ENCODE results near the gene AURKAIP1. TPM values are rescaled to one million over a fixed set of nuclear protein-coding genes. Genes with fewer than 3 reads are reported as not detected.
A peak's percentile ranks its signal among the peaks of the same experiment; 100 is the strongest.
"Not testable (repeated sequence)": the region's sequence is repeated elsewhere in the genome, so short reads cannot be mapped to it uniquely, and the experiment has no call there.

AURKAIP1 gene
- total and polyA plus RNA-seq, 3 donors from 2014 or later = 224 to 328 (median 313) TPM

DNA sequence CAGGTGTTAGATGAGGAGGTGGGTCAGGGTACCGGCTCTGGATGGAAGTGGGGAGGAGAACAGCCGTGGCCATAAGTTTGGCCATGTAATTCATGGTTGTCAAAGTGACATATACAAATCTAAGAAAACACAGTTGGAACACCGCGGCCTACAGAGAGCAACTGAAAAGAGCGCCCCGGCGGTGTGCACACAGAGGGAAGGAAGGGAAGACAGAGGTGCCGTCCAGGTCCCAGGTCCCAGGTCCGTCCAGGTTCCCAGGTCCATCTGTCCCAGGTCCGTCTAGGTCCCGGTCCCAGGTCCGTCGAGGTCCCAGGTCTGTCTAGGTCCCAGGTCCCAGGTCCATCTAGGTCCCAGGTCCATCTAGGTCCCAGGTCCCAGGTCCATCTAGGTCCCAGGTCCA, 36.6 kb upstream of the AURKAIP1 start:
- intact Hi-C loops (cut with DNase I; ENCODE audit: low total_unique reads) = no loop called here
- Histone ChIP-seq H3K4me1 (peaks cover 3% of the 10 kb centered on the region), H3K9me3 (no peaks in the 10 kb centered on the region), H3K27me3 (no peaks in the 10 kb centered on the region), H3K36me3 (ENCODE audit: low read depth, missing control alignments) (no peaks in the 10 kb centered on the region), H3K27ac (no peak overlapping the region), H3K4me3 (no peak overlapping the region)
- no peak for DNase-seq
- 95 to 97% methylated on average over 10 to 13 of the region's 13 CpGs for WGBS, 2 donors
- no peak for TF ChIP-seq POLR2A (IDR thresholded peaks at IDR 0.05)
- TF ChIP-seq, protein P1, sequence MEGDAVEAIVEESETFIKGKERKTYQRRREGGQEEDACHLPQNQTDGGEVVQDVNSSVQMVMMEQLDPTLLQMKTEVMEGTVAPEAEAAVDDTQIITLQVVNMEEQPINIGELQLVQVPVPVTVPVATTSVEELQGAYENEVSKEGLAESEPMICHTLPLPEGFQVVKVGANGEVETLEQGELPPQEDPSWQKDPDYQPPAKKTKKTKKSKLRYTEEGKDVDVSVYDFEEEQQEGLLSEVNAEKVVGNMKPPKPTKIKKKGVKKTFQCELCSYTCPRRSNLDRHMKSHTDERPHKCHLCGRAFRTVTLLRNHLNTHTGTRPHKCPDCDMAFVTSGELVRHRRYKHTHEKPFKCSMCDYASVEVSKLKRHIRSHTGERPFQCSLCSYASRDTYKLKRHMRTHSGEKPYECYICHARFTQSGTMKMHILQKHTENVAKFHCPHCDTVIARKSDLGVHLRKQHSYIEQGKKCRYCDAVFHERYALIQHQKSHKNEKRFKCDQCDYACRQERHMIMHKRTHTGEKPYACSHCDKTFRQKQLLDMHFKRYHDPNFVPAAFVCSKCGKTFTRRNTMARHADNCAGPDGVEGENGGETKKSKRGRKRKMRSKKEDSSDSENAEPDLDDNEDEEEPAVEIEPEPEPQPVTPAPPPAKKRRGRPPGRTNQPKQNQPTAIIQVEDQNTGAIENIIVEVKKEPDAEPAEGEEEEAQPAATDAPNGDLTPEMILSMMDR (IDR thresholded peaks at IDR 0.05) = no peak

DNA sequence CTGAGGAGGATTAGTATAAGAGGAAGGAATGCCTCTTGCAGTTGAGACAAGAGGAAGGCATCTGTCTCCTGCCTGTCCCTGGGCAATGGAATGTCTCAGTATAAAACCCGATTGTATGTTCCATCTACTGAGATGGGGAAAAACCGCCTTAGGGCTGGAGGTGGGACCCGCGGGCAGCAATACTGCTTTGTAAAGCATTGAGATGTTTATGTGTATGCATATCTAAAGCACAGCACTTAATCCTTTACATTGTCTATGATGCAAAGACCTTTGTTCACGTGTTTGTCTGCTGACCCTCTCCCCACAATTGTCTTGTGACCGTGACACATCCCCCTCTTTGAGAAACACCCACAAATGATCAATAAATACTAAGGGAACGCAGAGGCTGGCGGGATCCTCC, 35.2 kb upstream of the AURKAIP1 start:
- intact Hi-C loops (cut with DNase I; ENCODE audit: low total_unique reads); H3K27ac ChIP-seq; H3K9me3 ChIP-seq; DNase-seq; H3K4me3 ChIP-seq; H3K27me3 ChIP-seq; H3K36me3 ChIP-seq (ENCODE audit: low read depth, missing control alignments): not testable (repeated sequence)
- H3K4me1 ChIP-seq = peaks cover 14% of the 10 kb centered on the region
- WGBS, 2 donors = 67 to 70% methylated on average over 8 of the region's 8 CpGs

DNA sequence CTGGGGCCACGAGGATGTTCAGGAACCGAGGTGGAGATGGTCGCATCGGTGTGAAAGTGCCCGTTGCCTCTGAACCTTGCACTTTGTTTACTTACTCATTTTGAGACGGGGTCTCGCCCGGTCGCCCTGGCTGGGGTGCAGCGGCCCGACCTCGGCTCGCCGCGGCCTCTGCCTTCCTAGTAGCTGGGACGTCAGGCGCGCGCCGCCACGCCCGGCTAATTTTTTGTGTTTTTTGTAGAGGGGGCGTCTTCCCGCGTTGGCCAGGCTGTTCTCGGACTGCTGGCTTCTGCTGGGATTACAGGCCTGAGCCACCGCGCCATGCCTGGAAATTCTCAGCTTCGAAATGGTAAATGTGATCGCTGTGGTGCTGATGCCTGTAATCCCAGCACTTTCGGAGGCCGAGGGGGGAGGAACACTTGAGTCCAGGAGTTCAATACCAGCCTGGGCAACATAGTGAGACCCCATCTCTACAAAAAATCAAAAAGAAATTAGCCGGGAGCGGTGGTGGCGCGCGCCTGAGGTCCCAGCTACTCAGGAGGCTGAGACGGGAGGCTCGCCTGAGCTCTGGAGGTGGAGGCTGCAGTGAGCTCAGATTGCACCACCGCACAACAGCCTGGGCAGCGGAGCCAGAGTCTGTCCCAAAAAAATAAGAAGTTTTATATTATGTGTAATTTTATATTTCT, 32.8 kb upstream of the AURKAIP1 start:
- peak overlapping the region; percentile 74 to 86 for H3K27ac ChIP-seq
- no peaks in the 10 kb centered on the region for H3K36me3 ChIP-seq (ENCODE audit: low read depth, missing control alignments)
- no peaks in the 10 kb centered on the region for H3K9me3 ChIP-seq
- WGBS, 2 donors = 8 to 10% methylated on average over 36 to 40 of the region's 41 CpGs
- intact Hi-C loops (cut with DNase I; ENCODE audit: low total_unique reads) = no loop called here
- H3K27me3 ChIP-seq = no peaks in the 10 kb centered on the region
- H3K4me1 ChIP-seq = peaks cover 14% of the 10 kb centered on the region
- TF ChIP-seq POLR2A (IDR thresholded peaks at IDR 0.05) = no peak
- TF ChIP-seq, protein P1 (IDR thresholded peaks at IDR 0.05) = no peak
- H3K4me3 ChIP-seq = peak overlapping the region; percentile 95 to 98
- no peak for DNase-seq

DNA sequence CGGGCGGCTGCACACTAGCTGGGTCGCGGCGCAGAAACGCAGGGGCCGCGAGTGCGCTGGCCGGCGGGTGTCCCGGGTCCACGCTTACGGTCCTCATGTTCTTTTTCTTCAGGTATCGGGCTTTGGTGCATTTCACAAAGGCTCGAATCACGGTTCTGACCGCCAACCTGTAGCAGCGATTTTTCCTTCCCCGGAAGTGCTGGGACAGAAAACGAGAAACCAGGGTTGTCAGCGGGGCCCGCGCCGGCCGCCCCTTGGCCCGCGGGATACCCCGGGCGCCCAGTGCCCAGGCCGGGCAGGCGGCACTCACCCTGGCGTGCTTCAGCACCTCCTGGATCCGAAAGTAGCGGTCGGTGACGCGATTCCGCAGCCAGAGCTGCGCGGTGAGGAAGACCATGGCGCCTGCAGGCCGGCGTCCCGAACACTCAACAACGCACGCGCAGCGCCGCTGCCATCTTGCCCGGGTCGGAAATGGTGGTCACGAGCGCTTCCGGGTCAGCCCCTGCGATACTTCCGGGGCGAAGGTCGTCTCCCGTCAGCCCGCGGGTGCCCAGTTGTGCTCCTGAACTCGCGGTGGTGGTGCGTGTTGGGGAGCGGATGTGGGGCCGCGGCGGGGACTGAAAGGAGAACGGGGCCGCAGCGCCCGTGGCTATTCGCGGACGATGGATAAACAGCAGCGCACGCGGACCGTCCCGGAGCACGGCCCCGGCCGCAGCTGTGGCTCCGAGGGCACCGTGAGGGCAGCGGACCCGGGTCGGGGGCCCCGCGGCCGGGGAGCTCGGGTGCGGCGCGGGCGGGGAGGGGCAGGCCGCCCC, 32.0 kb upstream of the AURKAIP1 start, which contains the start of gene MRPL20:
MRPL20 (minus strand) TSS at position 473 of the 815 bp plus-strand sequence; CDS start at position 397, 76 bp downstream.
- WGBS, 2 donors = 0 to 2% methylated on average over 28 to 97 of the region's 98 CpGs
- no peak for TF ChIP-seq POLR2A (IDR thresholded peaks at IDR 0.05)
- TF ChIP-seq, protein P1 (IDR thresholded peaks at IDR 0.05) = no peak
- H3K4me3 ChIP-seq = peak within 1 kb of the TSS; percentile 95 to 98
- H3K4me1 ChIP-seq = peaks cover 14% of the 10 kb centered on the region
- no peaks in the 10 kb centered on the region for H3K27me3 ChIP-seq
- H3K27ac ChIP-seq = peak within 1 kb of the TSS; percentile 74 to 86
- H3K36me3 ChIP-seq (ENCODE audit: low read depth, missing control alignments) = no peaks in the 10 kb centered on the region
- intact Hi-C loops (cut with DNase I; ENCODE audit: low total_unique reads) = no loop called here
- no peaks in the 10 kb centered on the region for H3K9me3 ChIP-seq
- DNase-seq = peak; percentile 96

DNA sequence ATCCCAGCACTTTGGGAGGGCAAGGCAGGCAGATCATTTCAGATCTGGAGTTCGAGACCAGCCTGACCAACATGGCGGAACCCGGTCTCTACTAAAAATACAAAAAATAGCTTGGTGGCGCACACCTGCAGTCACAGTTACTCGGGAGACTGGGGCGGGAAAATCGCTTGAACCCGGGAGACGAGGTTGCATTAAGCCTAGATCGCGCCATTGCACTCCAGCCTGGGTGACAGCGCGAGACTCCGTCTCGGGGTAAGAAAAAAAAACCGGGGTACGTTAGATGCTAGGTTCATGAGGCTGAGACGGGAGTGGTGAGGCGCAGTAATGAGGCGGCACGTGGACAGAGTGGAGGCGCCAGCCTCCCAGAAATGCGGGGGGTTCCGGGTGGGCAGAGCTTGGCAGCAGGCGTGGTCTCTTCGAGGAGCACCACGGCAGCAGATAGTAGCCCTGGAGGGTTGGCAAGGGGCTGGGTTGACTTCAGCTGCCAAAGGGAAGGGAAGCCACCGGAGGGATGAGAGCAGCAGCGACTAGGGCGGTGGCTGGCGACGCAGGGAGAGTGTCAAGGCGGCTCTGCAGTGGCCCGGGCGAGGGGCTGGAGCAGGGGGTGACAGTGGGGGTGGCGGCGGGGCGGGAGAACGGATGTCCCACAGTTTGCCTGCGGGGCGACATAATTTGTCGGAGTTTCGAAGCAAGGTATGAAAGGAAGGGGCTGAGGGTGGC, 31.3 kb upstream of the AURKAIP1 start:
- H3K27ac ChIP-seq = peak overlapping the region; percentile 74 to 86
- TF ChIP-seq POLR2A (IDR thresholded peaks at IDR 0.05) = no peak
- TF ChIP-seq, protein P1 (IDR thresholded peaks at IDR 0.05) = no peak
- intact Hi-C loops (cut with DNase I; ENCODE audit: low total_unique reads) = no loop called here
- H3K36me3 ChIP-seq (ENCODE audit: low read depth, missing control alignments) = no peaks in the 10 kb centered on the region
- DNase-seq = no peak
- H3K27me3 ChIP-seq = no peaks in the 10 kb centered on the region
- 19 to 31% methylated on average over 42 to 43 of the region's 43 CpGs for WGBS, 2 donors
- H3K9me3 ChIP-seq = no peaks in the 10 kb centered on the region
- H3K4me3 ChIP-seq = peak overlapping the region; percentile 95 to 98
- H3K4me1 ChIP-seq = peaks cover 14% of the 10 kb centered on the region

All from testis (tissue), 3 donors.